Activated T-helper 17 cell treated with anti-CD3 and anti-CD28 coated beads, Interleukin-2, amount 50 U/mL, for 72 hours (primary cell): ENCODE measurements around the gene DLG4. TPM values are rescaled to one million over a fixed set of nuclear protein-coding genes. Genes with fewer than 3 reads are reported as not detected.
"Not testable (repeated sequence)": the region's sequence is repeated elsewhere in the genome, so short reads cannot be mapped to it uniquely, and the experiment has no call there.

Experiments used
- ATAC-seq: fragments of 150-1000 bp; cut with Tn5 transposase; replicated peaks from 2 replicates; pipeline ENCODE4 v1.10.0; 2021; ENCODE audit warnings: mild to moderate bottlenecking, moderate library complexity
- H3K27ac Mint-ChIP-seq: one replicate; pipeline ENCODE4 v1.8.0; 2022; ENCODE audit warnings: mixed read lengths
- H3K27me3 Mint-ChIP-seq: one replicate; pipeline ENCODE4 v1.8.0; 2022; ENCODE audit warnings: mixed read lengths
- H3K36me3 Mint-ChIP-seq: one replicate; pipeline ENCODE4 v1.8.0; 2022; ENCODE audit warnings: low read depth, mild to moderate bottlenecking, mixed read lengths
- H3K4me1 Mint-ChIP-seq: one replicate; pipeline ENCODE4 v1.8.0; 2022; ENCODE audit warnings: mixed read lengths
- H3K4me3 Mint-ChIP-seq: one replicate; pipeline ENCODE4 v1.8.0; 2022; ENCODE audit warnings: mild to moderate bottlenecking, mixed read lengths
- H3K9me3 Mint-ChIP-seq: one replicate; pipeline ENCODE4 v1.8.0; 2022; ENCODE audit warnings: mixed read lengths
- total RNA-seq, 2 donors: library from RNA; stranded (reverse); gene quantifications; one replicate each; pipeline ENCODE4 v1.2.3, GENCODE V29; 2022

Gene DLG4
- total RNA-seq, 2 donors from 2014 or later = 5.9 to 19.4 TPM

DNA sequence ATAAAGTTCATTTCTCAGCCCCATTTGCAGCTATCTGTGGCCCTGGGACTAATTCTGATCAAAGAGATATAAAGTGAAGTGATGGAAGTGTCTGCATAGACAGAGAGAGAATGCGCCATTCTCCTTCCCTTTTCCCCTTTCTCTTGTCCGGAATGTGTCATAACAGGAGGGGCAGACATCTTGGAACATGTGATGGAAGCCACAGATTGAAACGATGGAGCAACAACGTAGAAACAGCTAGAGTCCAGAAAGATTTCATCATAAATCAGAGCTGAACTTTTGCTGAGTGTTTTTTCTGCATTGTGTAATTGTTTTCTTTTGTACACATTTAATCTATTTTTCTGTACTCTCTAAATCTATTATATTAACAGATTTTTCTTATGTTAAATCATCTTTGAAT, 51.8 kb downstream of the DLG4 start:
- Mint-ChIP-seq H3K9me3 (no peaks in the 10 kb centered on the region), H3K36me3 (no peaks in the 10 kb centered on the region), H3K4me1 (no peaks in the 10 kb centered on the region), H3K27ac (no peak overlapping the region), H3K4me3 (no peak overlapping the region), H3K27me3 (peaks cover under 1% of the 10 kb centered on the region)
- ATAC-seq = no peak

DNA sequence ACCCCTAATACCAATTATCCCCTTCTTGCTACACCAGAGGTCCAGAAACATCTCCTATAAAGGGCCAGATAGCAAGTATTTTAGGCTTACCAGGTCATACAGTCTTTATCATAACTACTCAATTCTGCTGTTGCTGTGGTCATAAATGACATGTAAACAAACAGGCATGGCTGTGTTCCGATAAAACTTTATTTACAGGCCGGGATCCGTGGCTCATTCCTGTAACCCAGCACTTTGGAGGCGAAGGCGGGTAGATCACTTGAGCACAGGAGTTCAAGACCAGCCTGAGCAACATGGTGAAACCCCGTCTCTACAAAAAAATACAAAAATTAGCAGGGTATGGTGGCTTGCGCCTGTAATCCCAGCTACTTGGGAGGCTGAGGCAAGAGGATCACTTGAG, 52.8 kb downstream of the DLG4 start:
- Mint-ChIP-seq H3K9me3 (no peaks in the 10 kb centered on the region), H3K27me3 (peaks cover 5% of the 10 kb centered on the region), H3K4me1 (no peaks in the 10 kb centered on the region), H3K4me3 (no peak overlapping the region), H3K27ac (no peak overlapping the region), H3K36me3 (no peaks in the 10 kb centered on the region)
- no peak for ATAC-seq

DNA sequence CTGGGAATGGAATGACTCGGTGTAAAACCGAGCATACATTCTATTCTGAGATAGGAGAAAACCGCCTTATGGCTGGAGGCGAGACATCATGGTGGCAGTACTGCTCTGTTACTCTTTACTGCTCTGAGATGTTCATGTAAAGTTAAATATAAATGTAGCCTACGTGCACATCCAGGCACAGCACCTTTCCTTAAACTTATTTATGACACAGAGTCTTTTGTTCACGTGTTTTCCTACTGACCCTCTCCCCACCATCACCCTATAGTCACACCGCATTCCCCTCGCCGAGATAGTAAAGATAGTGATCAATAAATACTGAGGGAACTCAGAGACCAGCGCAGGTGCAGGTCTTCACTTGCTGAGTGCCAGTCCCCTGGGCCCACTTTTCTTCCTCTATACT, 60.1 kb downstream of the DLG4 start:
- peaks cover 24% of the 10 kb centered on the region for H3K27me3 Mint-ChIP-seq
- not testable (repeated sequence) for H3K4me3 Mint-ChIP-seq

DNA sequence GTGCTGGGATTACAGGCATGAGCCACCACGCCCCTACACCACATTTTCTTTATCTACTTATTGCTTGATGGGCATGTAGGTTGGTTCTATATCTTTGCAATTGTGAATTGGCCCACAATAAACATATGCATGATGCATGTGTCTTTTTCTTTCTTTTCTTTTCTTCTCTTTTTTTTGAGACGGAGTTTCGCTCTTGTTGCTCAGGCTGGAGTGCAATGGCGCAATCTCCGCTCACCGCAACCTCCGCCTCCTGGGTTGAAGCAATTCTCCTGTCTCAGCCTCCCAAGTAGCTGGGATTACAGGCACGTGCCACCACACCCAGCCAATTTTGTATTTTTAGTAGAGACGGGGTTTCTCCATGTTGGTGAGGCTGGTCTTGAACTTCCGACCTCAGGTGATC, 61.2 kb downstream of the DLG4 start:
- H3K4me1 Mint-ChIP-seq, ATAC-seq, H3K9me3 Mint-ChIP-seq, H3K36me3 Mint-ChIP-seq, H3K27ac Mint-ChIP-seq, H3K4me3 Mint-ChIP-seq: not testable (repeated sequence)
- peaks cover 28% of the 10 kb centered on the region for H3K27me3 Mint-ChIP-seq

More for the DNA sequence above, 60.1 kb downstream of the DLG4 start:
- H3K27ac Mint-ChIP-seq, H3K36me3 Mint-ChIP-seq, H3K9me3 Mint-ChIP-seq, H3K4me1 Mint-ChIP-seq, ATAC-seq: not testable (repeated sequence)

GRCh38 chr17:7156342-7156940, 63.2 kb downstream of the DLG4 start:
- Mint-ChIP-seq H3K27me3 (peaks cover 23% of the 10 kb centered on the region), H3K4me1 (no peaks in the 10 kb centered on the region), H3K9me3 (no peaks in the 10 kb centered on the region)

GRCh38 chr17:7147772-7148171, 71.9 kb downstream of the DLG4 start:
- peak overlapping the region; percentile 19 for H3K4me3 Mint-ChIP-seq
- ATAC-seq = peak; percentile 99
- H3K36me3 Mint-ChIP-seq = no peaks in the 10 kb centered on the region
- H3K9me3 Mint-ChIP-seq = no peaks in the 10 kb centered on the region
- H3K27ac Mint-ChIP-seq = peak overlapping the region; percentile 45
- H3K27me3 Mint-ChIP-seq = no peaks in the 10 kb centered on the region
- no peaks in the 10 kb centered on the region for H3K4me1 Mint-ChIP-seq

More at GRCh38 chr17:7156342-7156940, 63.2 kb downstream of the DLG4 start:
- H3K27ac Mint-ChIP-seq = no peak overlapping the region
- H3K36me3 Mint-ChIP-seq = no peaks in the 10 kb centered on the region
- H3K4me3 Mint-ChIP-seq = no peak overlapping the region
- no peak for ATAC-seq

DNA sequence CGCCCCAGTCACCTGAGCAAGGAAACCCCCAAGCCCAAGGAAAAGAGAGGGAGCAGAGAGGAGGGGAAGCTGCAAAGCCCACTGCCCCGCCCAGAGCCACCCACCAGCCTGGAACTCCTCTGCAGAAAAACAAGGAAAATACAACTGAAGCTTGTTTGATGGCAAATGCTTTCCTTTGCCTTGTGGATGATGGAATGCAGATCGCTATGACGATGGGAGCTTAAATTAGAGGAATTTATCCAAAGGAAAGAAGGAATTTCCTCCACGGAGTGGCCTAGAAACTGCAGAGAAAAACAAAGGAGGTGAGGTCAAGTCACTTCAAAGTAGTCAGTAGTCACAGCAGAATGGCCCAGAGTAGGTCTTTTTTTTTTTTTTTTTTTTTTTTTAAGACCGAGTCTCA, 73.5 kb downstream of the DLG4 start:
- Mint-ChIP-seq H3K27ac (no peak overlapping the region), H3K9me3 (no peaks in the 10 kb centered on the region), H3K4me3 (no peak overlapping the region), H3K36me3 (no peaks in the 10 kb centered on the region), H3K4me1 (no peaks in the 10 kb centered on the region), H3K27me3 (no peaks in the 10 kb centered on the region)
- no peak for ATAC-seq

GRCh38 chr17:7144213-7144612, 75.4 kb downstream of the DLG4 start:
- H3K4me1 Mint-ChIP-seq = no peaks in the 10 kb centered on the region
- no peak for ATAC-seq

GRCh38 chr17:7141824-7142223, 77.8 kb downstream of the DLG4 start:
- H3K4me3 Mint-ChIP-seq = no peak overlapping the region
- H3K9me3 Mint-ChIP-seq = no peaks in the 10 kb centered on the region
- H3K4me1 Mint-ChIP-seq = no peaks in the 10 kb centered on the region
- no peaks in the 10 kb centered on the region for H3K36me3 Mint-ChIP-seq
- no peak for ATAC-seq
- no peaks in the 10 kb centered on the region for H3K27me3 Mint-ChIP-seq
- no peak overlapping the region for H3K27ac Mint-ChIP-seq

More at GRCh38 chr17:7144213-7144612, 75.4 kb downstream of the DLG4 start:
- Mint-ChIP-seq H3K9me3 (no peaks in the 10 kb centered on the region), H3K27ac (no peak overlapping the region), H3K27me3 (no peaks in the 10 kb centered on the region), H3K36me3 (no peaks in the 10 kb centered on the region), H3K4me3 (no peak overlapping the region)

DNA sequence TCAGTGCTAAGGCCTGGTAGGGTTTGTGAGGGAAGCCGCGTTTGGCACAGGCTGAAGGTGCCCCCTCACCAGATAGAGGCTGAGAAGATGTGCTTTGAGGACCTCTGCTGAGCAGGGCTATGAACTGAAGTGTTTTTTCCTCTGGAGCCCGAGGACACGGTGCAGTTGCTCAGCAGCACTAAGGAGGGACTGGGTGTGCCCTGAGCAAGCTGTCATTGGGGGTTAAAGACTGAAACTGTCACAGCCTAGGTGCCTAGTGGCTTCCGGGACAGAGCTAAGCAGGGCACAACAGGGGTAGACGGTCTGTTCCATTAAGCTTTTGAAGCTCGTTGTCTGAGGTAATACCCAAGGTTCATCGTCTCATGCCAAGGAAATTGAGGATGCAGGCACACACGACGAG, 80.2 kb downstream of the DLG4 start:
- Mint-ChIP-seq H3K4me1 (no peaks in the 10 kb centered on the region), H3K9me3 (no peaks in the 10 kb centered on the region), H3K27me3 (no peaks in the 10 kb centered on the region), H3K36me3 (no peaks in the 10 kb centered on the region), H3K27ac (no peak overlapping the region), H3K4me3 (no peak overlapping the region)
- no peak for ATAC-seq

GRCh38 chr17:7138800-7139381, 80.7 kb downstream of the DLG4 start:
- H3K36me3 Mint-ChIP-seq = no peaks in the 10 kb centered on the region
- no peaks in the 10 kb centered on the region for H3K4me1 Mint-ChIP-seq
- no peaks in the 10 kb centered on the region for H3K27me3 Mint-ChIP-seq
- no peaks in the 10 kb centered on the region for H3K9me3 Mint-ChIP-seq
- no peak overlapping the region for H3K27ac Mint-ChIP-seq
- no peak for ATAC-seq
- no peak overlapping the region for H3K4me3 Mint-ChIP-seq

DNA sequence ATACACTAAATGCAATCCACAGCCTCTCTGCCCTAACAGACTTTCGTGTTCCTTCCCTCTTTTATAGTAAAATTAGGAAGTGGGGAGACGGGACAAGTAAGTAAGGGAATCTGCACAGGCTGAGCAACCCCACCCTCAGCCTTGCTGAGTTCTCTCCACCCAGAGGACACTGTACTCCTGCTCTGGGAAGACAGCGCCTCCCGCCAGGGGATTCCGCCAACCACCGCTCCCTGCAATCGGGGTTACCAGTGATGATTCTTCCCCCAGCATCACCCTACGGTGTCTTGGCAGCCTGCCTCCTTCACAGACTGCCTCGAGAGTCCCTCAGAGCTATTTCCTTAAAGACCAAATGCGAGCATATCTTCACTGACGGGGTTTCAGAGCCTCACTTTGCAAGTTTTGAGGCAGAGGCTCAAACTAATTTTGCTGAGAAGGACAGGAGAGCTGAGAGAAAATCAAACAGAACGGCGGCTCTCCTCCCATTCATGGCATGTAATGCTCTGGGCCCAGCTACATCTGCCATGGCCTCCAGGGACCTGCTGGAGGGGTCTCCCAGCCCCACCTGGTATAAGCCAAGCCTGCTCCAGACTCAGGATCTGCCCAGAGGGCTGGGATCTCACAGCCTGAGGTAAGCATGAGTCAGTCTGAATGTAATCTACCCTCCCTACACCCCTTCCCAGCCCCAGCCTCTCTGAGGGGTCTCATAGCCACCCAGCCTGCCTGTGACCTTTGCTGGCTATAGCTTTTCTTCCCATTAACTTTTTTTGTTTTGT, 82.3 kb downstream of the DLG4 start:
- no peak for ATAC-seq
- H3K4me1 Mint-ChIP-seq = peaks cover 13% of the 10 kb centered on the region
- H3K27me3 Mint-ChIP-seq = no peaks in the 10 kb centered on the region
- H3K36me3 Mint-ChIP-seq = no peaks in the 10 kb centered on the region
- H3K4me3 Mint-ChIP-seq = no peak overlapping the region
- no peaks in the 10 kb centered on the region for H3K9me3 Mint-ChIP-seq
- no peak overlapping the region for H3K27ac Mint-ChIP-seq
